Fibroblast of skin of right quadriceps (primary cell): Measurements from ENCODE around the gene CCDC61.
A peak's percentile ranks its signal among the peaks of the same experiment; 100 is the strongest.

ENCODE experiments used
- DNase-seq: peaks from one replicate; pipeline ENCODE4 v3.0.0-alpha.2; 2013

The CCDC61 gene

GRCh38 chr19:45994998-45995714, at the start of gene CCDC61:
Gene CCDC61, plus strand, starts transcription at chr19:45995467. Its CDS starts 7,552 bp downstream, at chr19:46003019.
- peak; percentile 100 for DNase-seq

- DNase-seq: no peak
Measured at GRCh38 chr19:45947926-45948325, 47.3 kb upstream of the CCDC61 start.

- no peak for DNase-seq
Measured at GRCh38 chr19:45952341-45952685, 43.0 kb upstream of the CCDC61 start.

DNA sequence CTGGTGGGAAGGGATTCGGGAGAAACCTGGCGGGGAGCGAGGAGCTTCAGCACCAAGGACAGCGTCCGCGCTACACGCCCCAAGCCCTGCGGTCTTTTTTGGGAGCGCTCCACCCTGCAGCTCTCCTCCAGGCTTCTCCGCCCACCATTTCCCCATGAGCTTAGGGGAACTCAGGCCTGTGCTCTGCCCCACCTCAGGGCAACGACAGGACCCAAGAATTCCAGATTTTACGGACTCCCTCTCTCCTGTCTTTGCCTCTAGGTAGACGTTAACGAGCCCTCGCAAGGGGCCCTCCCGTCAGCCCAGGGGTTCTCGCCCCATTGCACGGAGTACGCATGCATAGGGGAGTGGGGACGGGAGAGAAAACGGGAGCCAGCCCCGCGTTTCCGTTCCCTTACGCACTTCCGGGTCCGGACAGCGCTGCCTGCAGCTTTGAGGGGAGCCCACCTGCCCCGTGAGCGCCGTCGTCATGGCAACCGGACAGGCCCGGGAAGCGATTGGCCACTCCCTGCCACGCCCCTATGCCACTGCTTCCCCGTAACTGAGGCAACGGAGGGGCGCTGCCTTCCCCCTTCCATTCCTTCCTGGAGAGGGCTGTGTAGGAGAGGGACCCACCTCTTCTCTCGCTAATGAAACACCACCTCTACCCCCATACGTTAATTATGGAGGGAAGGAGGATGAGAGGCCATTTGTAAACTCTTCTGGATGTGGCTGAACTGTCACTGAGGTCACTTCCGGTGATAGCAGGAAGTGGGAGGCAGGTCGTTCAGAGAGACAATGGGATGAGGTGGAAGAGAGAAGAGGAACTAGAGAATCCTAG, 42.4 kb upstream of the CCDC61 start:
- peak; percentile 46 for DNase-seq

- DNase-seq: no peak
Measured at GRCh38 chr19:45953676-45954075, 41.6 kb upstream of the CCDC61 start.

- no peak for DNase-seq
Measured at GRCh38 chr19:45954156-45954555, 41.1 kb upstream of the CCDC61 start.

DNA sequence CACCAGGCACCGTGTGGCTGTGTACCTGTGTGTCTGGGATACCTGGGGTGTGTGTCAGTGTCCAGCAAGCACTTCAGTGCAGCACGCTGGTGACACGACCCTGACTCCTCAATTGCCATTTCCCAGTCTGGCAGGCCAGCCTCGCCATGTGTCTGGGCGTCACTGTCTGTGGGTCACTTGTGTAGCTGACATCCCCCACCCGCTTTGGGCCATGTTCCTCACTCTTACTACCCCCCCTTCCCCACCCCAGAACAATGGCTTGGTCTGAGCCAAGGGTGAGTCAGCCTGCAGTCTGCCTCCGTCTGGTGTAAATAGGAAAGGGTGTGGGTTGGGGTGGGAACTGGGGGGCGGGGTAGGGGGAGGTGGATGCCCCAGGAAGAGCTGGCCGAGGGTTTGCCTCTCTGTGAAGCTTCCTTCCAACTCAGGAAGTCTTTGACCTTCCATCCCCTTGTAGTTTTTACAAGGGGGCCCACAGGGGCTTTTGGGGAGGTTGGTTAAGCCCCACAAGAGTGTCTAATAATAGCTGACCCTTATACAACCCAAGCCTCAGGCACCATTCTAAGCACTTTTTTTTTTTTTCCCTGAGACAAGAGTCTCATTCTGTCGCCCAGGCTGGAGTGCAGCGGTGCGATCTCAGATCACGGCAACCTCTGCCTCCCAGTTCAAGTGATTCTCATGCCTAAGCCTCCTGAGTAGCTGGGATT, 39.2 kb upstream of the CCDC61 start:
- no peak for DNase-seq

DNA sequence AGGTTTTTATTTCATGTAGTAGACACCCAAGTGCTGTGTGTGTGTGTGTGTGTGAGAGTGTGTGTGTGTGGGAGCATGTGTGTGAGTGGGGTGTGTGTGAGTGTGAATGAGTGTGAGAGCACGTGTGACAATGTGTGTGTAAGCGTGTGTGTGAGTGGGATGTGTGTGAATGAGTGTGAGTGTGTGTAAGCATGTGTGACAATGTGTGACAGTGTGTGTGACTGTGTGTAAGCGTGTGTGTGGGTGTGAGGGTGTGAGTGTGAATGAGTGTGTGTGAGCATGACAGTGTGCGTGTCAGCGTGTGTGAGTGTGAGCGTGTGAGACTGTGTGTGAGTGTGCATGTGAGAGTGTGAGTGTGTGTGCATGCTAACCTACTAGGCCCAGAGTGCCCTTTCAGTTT, 36.9 kb upstream of the CCDC61 start:
- no peak for DNase-seq

- peak; percentile 16 for DNase-seq
Measured at GRCh38 chr19:45958769-45959516, 36.3 kb upstream of the CCDC61 start.

DNA sequence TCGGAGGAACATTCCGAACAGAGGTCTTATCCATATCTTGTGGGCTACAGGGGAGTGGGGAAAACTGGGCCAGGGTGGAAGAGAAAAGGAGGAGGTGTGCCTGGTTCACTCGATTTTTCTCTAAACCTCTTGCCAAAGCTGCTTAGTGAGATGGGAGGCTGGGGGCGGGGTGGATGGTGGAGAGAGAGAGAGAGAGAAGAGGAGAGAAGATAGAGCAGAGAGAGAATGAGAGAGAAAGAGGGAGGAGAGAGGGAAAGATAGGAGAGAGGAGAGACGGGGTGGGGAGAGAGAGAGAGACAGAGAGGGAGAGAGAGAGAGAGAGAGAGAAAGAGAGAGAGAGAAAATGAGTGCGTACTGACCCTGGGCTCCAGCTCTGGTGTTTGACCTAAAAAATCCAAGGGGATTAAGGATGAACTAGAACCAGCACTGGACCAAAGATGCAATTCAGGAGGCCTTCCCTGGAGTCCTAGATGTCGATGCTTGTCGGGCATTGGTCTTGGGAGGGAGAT, 35.7 kb upstream of the CCDC61 start:
- no peak for DNase-seq

- no peak for DNase-seq
Measured at GRCh38 chr19:45960595-45961235, 34.6 kb upstream of the CCDC61 start.

GRCh38 chr19:45962021-45962420, 33.2 kb upstream of the CCDC61 start:
- no peak for DNase-seq

GRCh38 chr19:45967246-45967645, 28.0 kb upstream of the CCDC61 start:
- DNase-seq: no peak

GRCh38 chr19:45968626-45969025, 26.6 kb upstream of the CCDC61 start:
- no peak for DNase-seq

DNA sequence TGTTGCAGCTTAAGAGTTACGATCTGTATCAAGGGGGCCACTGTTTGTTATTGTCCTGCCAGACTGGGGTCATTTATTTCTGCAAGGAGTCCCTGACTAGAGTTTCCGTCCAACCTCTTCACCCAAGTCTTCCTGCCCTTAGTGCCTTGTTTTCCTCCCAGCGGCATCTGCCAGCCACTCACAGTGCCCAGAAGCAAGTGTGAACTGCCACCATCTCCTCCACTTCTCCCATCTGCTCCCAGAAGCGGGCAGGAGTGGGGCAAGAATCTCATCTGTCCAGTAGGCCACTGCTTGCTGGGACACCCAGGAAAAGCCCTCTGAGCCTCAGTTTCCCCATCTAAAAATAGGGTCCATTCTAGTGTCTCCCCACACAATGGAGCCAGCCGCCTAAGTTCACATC, 25.6 kb upstream of the CCDC61 start:
- no peak for DNase-seq

- no peak for DNase-seq
Measured at GRCh38 chr19:45971260-45971902, 23.9 kb upstream of the CCDC61 start.

GRCh38 chr19:45972081-45972946, 23.0 kb upstream of the CCDC61 start:
- DNase-seq: no peak

DNA sequence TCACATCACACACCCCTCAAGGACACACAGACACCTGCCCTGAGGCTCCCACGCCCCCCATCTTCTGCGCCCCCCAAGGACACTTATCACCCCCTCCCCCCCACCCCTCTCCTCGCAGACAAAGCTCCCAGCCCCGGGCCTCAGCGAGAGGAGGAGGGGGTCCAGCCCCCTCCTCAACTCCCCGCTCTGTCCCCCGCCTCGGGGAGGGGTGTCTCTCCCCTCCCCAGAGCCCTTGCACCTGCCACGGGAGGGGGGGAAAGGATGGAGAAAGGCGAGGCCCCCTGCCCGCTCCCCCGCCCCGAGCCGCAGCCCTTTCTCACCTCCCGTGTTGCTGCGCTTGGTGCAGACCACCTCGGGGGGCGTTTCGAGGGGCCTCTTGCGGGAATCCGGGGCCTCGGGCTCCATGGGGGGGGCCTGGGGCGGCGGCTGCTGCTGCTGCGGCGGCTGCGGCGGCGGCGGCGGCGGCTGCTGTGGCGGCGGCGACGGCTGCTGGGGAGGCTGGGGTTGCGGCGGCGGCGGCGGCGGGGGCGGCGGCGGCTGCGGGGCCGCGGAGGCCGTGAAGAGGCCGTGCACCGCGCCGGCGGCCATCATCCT, 22.2 kb upstream of the CCDC61 start:
- DNase-seq: no peak

- peak; percentile 57 for DNase-seq
Measured at GRCh38 chr19:45973553-45974338, 21.5 kb upstream of the CCDC61 start, which contains the start of gene NOVA2. Gene NOVA2, minus strand, starts transcription at chr19:45973865. Its CDS starts 514 bp downstream, at chr19:45973351.
